ENCODE measurements around the gene TARBP1. TPM values are rescaled to one million over a fixed set of nuclear protein-coding genes. Genes with fewer than 3 reads are reported as not detected.
"Not testable (repeated sequence)": the region's sequence is repeated elsewhere in the genome, so short reads cannot be mapped to it uniquely, and the experiment has no call there.

The TARBP1 gene
- total RNA-seq, 1 experiment from 2014 or later: 45.5 TPM

DNA sequence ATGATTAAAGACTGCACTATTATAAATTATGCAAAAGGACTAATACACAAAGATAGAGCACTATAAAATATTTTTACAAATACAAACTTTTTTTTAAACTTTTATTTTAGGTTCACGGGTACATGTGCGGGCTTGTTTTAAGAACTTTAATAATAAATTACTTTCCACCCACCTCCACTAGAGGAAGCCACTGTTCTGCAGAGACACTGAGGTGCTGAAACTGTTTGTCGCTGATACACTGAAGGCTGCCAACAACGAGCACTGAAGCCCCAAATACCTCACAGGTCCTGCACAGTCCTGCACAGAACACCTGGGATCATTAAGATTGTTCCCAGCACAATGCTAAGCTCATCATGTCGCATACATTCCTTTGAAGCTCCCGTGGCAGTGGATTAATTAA, 85.8 kb downstream of the TARBP1 start:
- Mint-ChIP-seq H3K9me3 (ENCODE audit: unreplicated experiment) (no peaks in the 10 kb centered on the region), H3K36me3 (ENCODE audit: insufficient read depth, unreplicated experiment) (peaks cover 74% of the 10 kb centered on the region), H3K4me1 (ENCODE audit: insufficient read depth, unreplicated experiment) (peaks cover 5% of the 10 kb centered on the region), H3K4me3 (ENCODE audit: unreplicated experiment) (no peak overlapping the region), H3K27me3 (ENCODE audit: insufficient read depth, unreplicated experiment) (no peaks in the 10 kb centered on the region), H3K27ac (ENCODE audit: low read depth, unreplicated experiment) (no peak overlapping the region)
- POLR2A ChIA-PET: interaction anchor here (1.0 to 4.1 kb wide), 2 partner anchors 9 to 20 kb away, joined by 3 to 30 read pairs; partner anchors contain the start of gene COA6
- intact Hi-C loops (cut with micrococcal nuclease): no loop called here
- no peak for TF ChIP-seq CTCF (IDR thresholded peaks at IDR 0.05; ENCODE audit: unreplicated experiment)
- BruUV-seq (replicated peaks): no TSS peak
- no peak for DNase-seq (ENCODE audit: unreplicated experiment)
- CTCF ChIA-PET: interaction anchor here (0.7 to 3.9 kb wide), 9 partner anchors 9 to 690 kb away, joined by 3 to 14 read pairs (median 3); no protein-coding TSS in a partner anchor

- no peak for DNase-seq (ENCODE audit: unreplicated experiment)
- ChIA-PET POLR2A (interaction anchor here (0.7 to 2.1 kb wide), 6 partner anchors 9 to 51 kb away, joined by 3 to 25 read pairs (median 4); partner anchors contain the start of gene COA6), CTCF (interaction anchor here (0.6 to 1.0 kb wide), 4 partner anchors 9 to 273 kb away, joined by 3 to 5 read pairs (median 4); partner anchors contain the start of gene COA6)
- no peak for TF ChIP-seq CTCF (IDR thresholded peaks at IDR 0.05; ENCODE audit: unreplicated experiment)
- Mint-ChIP-seq H3K4me1 (ENCODE audit: insufficient read depth, unreplicated experiment) (no peaks in the 10 kb centered on the region), H3K27ac (ENCODE audit: low read depth, unreplicated experiment) (no peak overlapping the region), H3K9me3 (ENCODE audit: unreplicated experiment) (no peaks in the 10 kb centered on the region), H3K36me3 (ENCODE audit: insufficient read depth, unreplicated experiment) (peaks cover 71% of the 10 kb centered on the region), H3K4me3 (ENCODE audit: unreplicated experiment) (no peak overlapping the region), H3K27me3 (ENCODE audit: insufficient read depth, unreplicated experiment) (no peaks in the 10 kb centered on the region)
- intact Hi-C loops (cut with micrococcal nuclease): no loop called here
- no TSS peak for BruUV-seq (replicated peaks)
Measured at GRCh38 chr1:234388094-234388493, 90.9 kb downstream of the TARBP1 start.

DNA sequence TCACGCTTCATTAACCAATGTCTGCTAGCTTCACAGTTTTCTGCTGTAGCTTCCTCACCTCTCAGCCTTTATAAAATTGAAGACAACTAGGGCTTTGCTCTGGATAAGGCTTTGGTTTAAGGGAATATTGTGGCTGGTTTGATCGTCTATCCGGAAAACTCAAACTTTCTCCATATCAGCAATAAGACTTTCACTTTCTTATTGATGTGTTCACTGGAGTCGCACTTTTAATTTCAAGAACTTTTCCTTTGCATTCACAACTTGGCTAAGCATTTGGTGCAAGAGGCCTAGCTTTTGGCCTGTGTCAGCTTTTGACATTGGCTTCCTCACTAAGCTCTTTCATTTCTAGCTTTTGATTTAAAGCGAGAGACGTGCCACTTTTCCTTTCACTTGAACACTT, 92.9 kb downstream of the TARBP1 start:
- Mint-ChIP-seq H3K27me3 (ENCODE audit: insufficient read depth, unreplicated experiment) (no peaks in the 10 kb centered on the region), H3K36me3 (ENCODE audit: insufficient read depth, unreplicated experiment) (peaks cover 65% of the 10 kb centered on the region), H3K9me3 (ENCODE audit: unreplicated experiment) (no peaks in the 10 kb centered on the region), H3K4me1 (ENCODE audit: insufficient read depth, unreplicated experiment) (no peaks in the 10 kb centered on the region), H3K27ac (ENCODE audit: low read depth, unreplicated experiment) (peak overlapping the region; percentile 53), H3K4me3 (ENCODE audit: unreplicated experiment) (no peak overlapping the region)
- POLR2A ChIA-PET: interaction anchor here (0.6 to 5.7 kb wide), 7 partner anchors 9 to 1206 kb away, joined by 3 to 97 read pairs (median 4); partner anchors contain the start of gene COA6
- BruUV-seq (replicated peaks): no TSS peak
- intact Hi-C loops (cut with micrococcal nuclease): no loop called here
- no peak for TF ChIP-seq CTCF (IDR thresholded peaks at IDR 0.05; ENCODE audit: unreplicated experiment)
- no peak for DNase-seq (ENCODE audit: unreplicated experiment)
- CTCF ChIA-PET: interaction anchor here (1.3 kb wide), 1 partner anchor 77 kb away, joined by 5 read pairs; no protein-coding TSS in a partner anchor

DNA sequence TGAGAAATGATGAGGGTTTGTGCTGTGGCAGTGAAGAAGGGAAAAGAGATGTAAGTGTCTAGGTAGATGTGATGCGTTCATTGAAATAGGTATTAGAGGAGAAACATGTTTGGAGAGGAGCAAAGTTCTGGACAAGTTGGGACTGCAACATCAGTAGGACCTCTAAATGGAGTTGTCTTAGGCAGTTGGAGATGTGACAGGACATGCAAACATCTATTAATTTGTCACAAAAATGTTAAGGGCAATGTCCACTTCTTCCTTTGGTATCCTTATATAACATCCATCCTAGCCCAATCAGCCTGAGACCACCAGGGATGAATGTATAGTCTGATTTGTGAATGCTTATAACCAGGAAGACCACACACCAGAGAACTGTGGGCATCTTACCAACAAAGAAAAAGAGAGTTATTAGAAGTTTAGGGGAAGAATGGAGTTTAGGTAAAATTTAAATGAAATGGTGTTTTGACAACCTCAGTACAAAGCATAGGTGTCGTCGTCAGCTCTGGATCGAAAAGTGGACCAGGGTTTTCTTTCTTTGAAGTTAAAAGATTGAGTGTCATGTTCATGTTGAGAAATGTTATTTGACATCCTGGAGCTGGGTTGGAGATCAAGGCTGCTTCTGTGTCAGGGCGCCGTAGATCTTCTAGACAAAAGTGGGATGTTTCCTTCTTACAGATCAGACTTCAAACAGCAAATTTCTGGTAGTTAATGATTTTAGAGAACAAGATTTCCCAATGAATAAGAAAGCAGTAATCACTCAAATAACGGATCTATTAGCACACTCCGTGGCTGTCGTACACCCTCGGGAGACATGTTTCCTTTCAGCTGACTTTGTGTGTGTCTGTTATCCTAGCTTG, 97.1 kb downstream of the TARBP1 start:
- peaks cover 15% of the 10 kb centered on the region for H3K4me1 Mint-ChIP-seq (ENCODE audit: insufficient read depth, unreplicated experiment)
- TF ChIP-seq CTCF (IDR thresholded peaks at IDR 0.05; ENCODE audit: unreplicated experiment): no peak
- H3K36me3 Mint-ChIP-seq (ENCODE audit: insufficient read depth, unreplicated experiment): peaks cover 82% of the 10 kb centered on the region
- ChIA-PET POLR2A (interaction anchor here (0.5 to 5.7 kb wide), 3 partner anchors 9 to 743 kb away, joined by 4 to 97 read pairs (median 5); partner anchors contain the start of gene COA6), CTCF (interaction anchor here (1.5 kb wide), 1 partner anchor 55 kb away, joined by 3 read pairs; no protein-coding TSS in a partner anchor)
- no peak for DNase-seq (ENCODE audit: unreplicated experiment)
- H3K27me3 Mint-ChIP-seq (ENCODE audit: insufficient read depth, unreplicated experiment): no peaks in the 10 kb centered on the region
- intact Hi-C loops (cut with micrococcal nuclease): no loop called here
- no TSS peak for BruUV-seq (replicated peaks)
- no peak overlapping the region for H3K4me3 Mint-ChIP-seq (ENCODE audit: unreplicated experiment)
- peak overlapping the region; percentile 55 for H3K27ac Mint-ChIP-seq (ENCODE audit: low read depth, unreplicated experiment)
- no peaks in the 10 kb centered on the region for H3K9me3 Mint-ChIP-seq (ENCODE audit: unreplicated experiment)

- CTCF ChIA-PET: interaction anchor here (0.5 to 1.3 kb wide), 4 partner anchors 8 to 264 kb away, joined by 3 to 5 read pairs (median 4); no protein-coding TSS in a partner anchor
- POLR2A ChIA-PET; DNase-seq (ENCODE audit: unreplicated experiment); H3K9me3 Mint-ChIP-seq (ENCODE audit: unreplicated experiment); BruUV-seq (replicated peaks); H3K4me3 Mint-ChIP-seq (ENCODE audit: unreplicated experiment); H3K27me3 Mint-ChIP-seq (ENCODE audit: insufficient read depth, unreplicated experiment): not testable (repeated sequence)
- intact Hi-C loops (cut with micrococcal nuclease): loop anchor here (10.0 kb wide), 1 partner anchor 225 kb away; no protein-coding TSS in a partner anchor
- peaks cover 81% of the 10 kb centered on the region for H3K36me3 Mint-ChIP-seq (ENCODE audit: insufficient read depth, unreplicated experiment)
- peaks cover 24% of the 10 kb centered on the region for H3K4me1 Mint-ChIP-seq (ENCODE audit: insufficient read depth, unreplicated experiment)
- peak overlapping the region; percentile 2 for H3K27ac Mint-ChIP-seq (ENCODE audit: low read depth, unreplicated experiment)
Measured at GRCh38 chr1:234379591-234380109, 99.3 kb downstream of the TARBP1 start.
